NCI-H1694 (cell line): ENCODE measurements around the gene PDLIM5.
"Not testable (repeated sequence)": the region's sequence is repeated elsewhere in the genome, so short reads cannot be mapped to it uniquely, and the experiment has no call there.

Source experiments
- DNase-seq: peaks from one replicate; lab custom pipeline; 2025; lab: John Stamatoyannopoulos, UW

PDLIM5 gene

DNA sequence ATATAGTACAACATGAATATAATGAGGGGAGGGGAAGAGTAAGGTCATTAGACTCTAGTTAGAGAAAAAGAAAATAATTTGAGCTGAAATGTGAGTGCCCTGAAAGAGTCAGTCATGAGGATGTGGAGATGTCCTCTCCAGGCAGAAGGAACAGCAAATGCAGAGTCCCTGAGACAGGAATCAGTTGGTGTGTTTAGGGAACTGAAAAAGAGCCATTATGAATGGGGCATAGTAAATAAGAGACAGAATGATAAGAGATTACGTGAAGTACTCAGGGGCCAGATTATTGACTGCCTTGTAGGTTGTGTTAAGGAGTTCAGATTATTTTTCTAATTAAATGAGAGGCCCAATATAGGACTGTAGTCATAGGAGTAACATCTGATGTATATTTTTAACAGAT is 147.0 kb downstream of the PDLIM5 start:
- no peak for DNase-seq

DNA sequence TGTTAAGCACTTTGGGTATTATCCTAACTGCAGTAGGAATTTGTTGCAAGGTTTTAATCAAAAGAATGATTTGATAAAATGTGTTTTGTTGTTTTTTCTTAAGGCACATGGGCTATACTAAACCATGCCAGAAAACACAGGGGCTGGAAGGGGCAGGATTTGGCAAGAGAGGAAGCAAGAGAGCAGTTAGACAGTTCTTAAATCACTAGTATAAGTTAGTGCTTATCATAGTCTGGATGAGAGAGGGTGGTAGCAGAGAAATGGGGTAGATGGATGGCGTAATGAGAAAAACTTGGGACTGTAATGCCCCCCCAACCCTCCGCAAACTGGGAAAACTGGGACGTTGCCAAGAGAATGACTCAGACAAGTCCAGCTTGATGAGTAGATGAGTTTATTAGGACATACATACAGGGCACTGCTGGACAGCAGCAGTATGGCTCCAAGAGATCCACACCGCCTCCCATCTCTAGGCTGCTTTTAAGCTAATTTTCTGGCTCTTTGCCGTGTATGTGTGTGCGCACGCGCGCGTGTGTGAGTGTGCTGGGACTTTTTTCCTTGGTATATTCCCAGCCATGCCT is 151.5 kb downstream of the PDLIM5 start:
- DNase-seq: no peak

DNA sequence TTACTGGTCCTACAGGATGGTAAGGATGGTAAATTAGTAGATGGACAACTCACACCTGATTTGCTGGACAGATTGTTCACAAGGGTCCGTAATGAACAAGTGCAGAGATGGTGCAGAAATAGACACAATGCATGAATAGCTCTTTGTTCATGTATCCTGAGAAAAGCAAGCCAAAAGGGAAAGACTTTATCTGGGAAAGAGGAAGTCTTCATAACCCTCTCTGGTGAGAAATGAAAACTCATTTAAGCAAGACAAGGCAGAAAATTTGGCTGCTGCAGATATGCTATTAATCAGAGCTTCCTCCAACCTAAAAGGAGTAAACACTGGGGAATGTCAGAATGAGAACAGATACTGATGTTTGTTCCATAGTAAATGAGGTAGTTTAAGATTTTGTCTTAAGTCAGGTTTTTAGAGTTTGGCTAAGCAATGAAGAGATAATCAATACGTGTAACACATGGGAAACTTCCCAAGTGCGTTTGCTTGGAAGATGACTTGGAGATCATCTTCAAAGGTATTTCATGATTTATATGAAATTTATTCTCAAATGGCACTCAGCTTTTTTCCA is 153.6 kb downstream of the PDLIM5 start:
- no peak for DNase-seq

DNA sequence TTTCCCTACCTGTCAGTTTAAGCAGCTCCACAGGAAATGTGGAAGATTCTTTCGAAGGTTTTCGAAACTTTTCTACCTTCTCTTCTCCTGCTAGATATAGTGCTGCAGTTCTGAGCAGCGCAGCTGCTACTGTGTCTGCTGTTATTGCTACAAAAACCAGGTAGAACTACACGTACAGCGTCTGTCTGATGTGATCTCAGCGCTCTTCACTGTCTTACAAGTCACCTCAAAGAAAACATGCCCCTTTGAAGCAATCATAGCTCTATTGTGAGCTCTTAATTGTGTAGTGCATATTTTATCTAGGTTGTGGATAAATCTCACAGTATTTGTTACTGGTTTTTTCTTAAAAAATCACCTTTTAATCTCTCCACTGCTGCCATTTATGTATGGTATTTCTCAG is 158.4 kb downstream of the PDLIM5 start:
- no peak for DNase-seq

DNA sequence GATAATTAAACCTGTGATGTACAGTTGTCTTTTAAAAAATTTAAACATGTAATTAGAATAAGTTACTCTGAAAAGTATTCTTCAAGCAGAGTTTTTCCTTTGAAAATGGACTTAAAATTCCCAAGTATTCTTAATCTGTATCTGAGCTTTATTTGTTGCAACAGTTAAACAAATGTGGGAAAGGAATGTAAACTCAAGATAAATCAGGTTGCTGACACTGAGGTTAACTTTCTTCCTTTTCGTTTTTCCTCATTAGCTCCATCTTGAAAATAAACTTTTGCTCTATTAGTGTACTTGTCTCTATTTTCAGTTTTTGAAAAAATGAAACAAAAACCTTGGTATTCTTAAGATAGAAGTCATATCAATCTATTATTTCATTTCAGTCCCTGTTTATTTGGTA is 161.5 kb downstream of the PDLIM5 start:
- DNase-seq: no peak

DNA sequence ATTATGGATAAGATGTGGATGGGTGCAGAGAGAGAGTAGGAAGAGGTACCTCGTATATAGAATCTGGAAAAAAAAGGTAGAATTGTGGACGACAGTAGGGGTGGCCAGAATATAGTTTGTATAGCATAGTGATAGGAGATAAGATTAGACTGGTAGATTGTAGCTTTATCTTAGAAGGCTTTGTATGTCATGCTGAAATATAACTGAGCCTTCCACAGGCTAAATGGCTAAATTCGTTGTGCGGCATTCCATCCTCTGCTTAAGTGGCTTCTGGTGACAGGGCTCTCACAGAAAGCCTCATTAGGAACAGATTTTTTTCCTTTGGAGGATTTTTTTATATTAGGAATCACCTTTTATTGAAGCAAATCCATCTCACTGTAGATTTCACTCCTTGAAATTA is 163.7 kb downstream of the PDLIM5 start:
- DNase-seq: no peak

DNA sequence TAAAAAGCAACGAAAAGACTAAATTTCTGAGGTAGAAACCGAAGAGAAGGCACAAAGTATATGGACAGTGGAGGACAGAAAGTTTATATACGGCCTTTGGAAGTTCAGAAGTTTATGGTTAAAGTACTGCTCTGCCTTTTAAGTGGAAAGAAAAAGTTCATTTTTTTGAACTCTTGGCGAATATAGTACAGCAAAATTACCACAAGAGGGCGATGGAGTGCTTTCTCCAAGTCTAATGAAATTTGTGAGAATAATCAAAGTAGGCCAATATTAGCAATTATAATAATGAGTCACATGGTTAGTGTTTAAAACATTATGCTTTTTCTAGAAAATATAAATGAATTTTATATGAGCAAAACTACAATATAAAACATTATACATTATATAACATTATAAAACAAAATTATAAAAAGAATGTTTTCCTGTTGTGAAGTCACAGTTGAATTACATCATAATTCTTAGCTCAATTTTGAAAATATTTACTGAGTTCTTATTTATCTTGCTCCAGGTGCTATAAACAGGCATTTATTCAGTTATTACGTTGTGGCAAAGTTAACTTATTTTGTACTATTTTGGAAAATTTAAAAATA is 169.8 kb downstream of the PDLIM5 start:
- DNase-seq: no peak

DNA sequence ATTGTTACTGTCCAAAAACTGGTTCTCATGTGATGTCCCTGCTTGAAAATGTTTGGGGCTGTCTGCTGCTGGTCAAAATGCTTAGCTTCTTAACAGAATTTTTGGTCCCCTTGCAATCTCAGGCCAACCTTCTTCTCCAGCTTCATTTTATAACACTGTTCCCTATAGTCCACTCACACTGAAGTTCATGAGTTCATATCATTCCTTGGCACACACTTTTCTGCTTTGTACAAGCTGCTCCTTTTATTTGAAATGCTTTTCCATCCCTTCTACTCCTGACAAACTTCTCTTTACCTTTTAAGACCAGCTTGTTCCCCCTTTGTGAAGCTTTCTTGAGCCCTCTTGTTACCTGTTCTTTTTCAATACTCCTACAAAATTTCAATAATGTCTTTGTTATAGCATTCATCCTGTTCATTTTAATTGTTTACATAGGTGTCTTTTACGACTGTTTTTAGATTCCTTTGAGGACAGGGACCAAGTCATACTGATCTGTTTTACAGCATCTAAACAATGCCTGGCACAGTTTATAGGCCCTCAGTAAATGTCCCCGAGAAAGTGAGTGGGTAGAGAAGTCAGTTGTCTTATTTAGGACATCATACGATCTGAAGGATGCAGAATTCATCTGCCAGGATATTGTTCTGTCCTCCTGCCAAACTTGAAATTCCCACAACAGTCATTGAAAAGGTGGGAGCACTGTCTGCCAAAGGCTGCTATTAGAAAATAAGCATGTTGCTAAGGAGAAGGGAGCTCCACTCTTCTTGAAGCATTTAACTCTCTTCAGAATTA is 171.6 kb downstream of the PDLIM5 start:
- DNase-seq: no peak

DNA sequence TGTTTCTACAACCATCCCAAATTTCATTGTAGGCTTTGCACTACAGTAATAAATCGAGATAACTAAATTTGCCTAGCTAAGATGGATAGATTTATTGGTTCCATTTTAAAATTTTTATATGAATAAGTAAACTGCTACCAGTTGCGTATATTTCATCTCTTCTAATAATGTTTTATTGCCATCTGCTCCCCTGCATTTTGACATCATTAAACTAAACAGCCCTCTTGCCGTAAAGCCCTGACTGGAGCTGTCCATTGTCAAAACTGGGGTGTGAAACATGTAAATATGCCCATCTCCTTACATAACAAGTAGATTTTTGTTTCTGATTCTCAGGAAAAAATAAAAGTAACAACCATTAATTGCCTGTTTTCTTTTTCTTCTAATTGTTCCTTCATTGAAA is 175.2 kb downstream of the PDLIM5 start:
- DNase-seq: no peak

DNA sequence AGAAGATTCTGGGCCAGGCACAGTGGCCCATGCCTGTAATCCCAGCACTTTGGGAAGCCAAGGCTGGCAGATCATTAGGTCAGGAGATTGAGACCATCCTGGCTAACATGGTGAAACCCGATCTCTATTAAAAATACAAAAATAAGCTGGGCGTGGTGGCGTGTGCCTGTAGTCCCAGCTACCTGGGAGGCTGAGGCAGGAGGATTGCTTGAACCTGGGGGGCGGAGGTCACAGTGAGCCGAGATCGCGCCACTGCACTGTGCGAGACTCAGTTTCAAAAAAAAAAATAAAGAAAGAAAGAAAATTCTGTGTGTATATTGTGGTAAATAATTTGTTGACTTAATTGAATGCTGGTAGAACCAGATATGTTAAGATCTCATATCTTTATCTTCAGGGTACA is 177.3 kb downstream of the PDLIM5 start:
- not testable (repeated sequence) for DNase-seq

DNA sequence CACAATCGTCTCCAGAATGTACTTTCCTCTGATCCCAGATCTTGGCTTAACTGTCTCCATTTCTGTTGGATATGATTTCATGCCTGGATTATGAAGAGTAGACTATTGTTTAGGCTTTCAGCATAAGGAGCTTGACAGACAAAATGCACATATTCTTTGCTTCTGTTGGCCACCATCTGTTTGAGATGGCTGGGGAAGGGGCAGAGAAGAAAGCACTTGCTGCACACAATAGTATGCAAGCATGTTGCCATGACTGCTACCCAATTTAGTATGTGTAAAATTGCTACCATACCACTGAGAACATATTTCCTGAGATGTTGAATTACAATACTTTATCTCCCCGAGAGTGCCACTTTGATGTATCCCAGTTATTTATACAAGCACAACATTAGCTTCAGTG is 178.1 kb downstream of the PDLIM5 start:
- DNase-seq: no peak

DNA sequence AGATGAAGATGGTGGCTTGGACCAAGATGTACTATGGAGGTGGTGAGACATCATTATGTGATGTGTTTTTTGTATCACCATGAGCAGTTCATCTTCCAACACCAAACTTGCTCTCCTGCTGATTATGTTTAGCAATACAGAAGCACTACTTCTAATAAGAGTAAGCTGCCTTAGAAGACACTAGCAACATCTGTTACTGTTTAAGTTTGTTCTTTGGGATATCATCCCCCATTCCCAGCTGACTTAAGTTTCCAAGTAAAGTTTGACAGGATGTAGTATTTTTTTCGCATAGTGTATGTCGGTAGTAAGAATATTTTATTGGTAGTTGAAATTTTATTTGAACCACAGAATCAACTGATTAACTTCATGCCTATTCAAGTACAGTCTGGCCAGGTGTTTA is 182.5 kb downstream of the PDLIM5 start:
- DNase-seq: no peak

DNA sequence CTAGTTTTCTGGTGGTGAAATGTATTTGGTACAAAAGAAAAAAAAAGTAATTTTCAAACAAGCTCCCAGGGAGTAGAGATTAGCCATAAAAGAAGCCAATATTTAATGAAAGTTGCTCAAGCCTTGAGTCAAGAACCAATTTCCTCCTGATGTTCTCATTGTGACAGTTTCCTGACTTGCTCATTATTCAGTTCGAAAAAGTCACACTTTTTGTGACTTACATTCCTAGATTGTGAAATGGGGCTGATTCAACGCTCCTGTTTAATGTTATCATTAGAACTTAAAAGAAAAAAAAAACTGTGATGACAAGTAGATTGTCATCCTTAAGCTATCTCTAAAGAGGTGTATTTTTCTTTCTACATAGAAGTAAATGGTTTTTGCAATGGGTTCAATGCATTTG is 183.4 kb downstream of the PDLIM5 start:
- DNase-seq: no peak

DNA sequence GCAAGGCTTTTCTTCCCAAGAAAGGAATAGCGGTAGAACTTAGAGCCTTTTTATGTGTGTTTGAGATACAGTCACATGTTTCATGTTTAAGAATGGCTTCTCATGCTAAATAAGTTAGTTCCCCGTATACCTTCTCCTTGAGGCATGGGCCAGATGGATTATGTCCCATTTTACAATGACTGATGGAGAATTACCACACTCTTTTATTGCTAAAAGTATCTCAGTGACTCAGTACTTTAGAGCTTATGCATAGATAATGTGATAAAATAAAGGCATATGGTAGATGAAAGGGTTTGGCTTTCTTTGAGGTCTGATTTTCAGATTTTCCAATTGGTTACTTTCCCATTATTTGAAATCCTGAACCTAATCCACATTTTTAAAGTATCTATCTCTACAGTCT is 184.3 kb downstream of the PDLIM5 start:
- no peak for DNase-seq

DNA sequence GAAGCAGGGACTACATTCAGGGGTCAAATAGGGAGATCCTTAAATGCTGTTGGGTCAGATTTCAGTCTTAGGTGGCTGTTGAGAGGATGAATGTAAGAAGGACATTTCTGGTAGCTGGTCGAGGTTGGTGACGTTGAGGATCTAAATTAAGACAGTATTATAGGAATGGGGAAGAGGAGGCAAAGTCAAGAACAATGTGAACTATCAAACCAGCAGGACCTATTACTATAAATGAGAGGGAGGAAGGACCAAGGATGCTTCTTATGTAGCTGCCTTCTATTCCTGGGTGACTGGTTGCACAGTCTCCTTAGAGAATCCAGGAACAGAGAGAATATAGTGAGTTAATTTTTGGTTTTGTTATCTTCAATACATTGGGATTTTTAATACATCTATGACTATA is 187.6 kb downstream of the PDLIM5 start:
- DNase-seq: no peak

DNA sequence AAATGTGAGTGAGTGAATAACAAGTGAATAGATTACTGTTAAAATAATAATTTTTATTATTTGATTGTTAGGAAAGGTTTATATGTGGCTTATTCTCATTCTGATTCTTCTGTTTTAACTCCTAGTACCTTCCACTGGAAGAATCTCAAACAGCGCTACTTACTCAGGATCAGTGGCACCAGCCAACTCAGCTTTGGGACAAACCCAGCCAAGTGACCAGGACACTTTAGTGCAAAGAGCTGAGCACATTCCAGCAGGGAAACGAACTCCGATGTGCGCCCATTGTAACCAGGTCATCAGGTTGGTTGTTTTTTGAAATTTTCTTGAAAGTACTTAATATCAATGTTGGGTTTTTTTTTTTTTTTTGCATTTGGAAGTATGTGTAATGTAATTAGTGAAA is 188.4 kb downstream of the PDLIM5 start:
- DNase-seq: no peak

DNA sequence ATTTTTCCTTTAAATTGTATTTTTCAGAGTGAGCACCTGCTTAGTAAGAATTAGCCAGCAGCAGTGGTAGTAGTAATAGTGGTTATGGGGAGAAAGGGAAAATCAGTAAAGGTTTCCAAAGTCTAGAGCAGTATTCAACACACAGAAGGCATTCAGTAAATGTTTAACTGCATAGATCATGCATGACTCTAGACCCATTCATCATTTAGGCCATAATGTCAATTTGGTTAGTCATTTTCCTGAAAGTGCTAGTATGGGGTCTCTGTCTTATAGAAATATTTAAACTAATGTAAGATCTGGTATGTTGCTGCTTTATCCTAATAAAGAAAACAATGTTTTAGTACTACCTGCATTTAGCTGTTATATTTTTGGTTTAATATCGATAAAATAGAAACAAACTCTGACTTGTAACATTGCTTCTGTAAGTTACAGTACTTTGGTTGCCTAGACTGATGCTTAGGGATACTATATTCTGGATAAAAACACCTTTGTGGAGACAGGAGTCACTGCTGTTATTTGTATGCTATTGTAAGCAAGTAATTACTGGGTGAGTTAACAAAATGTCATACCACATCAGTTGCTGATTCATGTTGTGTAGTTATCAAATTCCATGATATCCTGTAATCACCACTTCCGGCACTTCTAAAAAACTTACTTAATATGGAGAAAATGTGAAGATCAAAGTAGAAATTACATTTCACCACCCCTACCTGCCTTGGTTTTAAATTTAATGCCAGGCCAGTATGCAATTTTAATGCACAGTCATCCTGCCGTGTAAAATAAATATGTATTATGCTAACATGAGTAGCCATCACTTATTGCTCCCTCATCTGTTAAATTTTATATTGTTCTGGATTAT is 190.2 kb downstream of the PDLIM5 start:
- no peak for DNase-seq

DNA sequence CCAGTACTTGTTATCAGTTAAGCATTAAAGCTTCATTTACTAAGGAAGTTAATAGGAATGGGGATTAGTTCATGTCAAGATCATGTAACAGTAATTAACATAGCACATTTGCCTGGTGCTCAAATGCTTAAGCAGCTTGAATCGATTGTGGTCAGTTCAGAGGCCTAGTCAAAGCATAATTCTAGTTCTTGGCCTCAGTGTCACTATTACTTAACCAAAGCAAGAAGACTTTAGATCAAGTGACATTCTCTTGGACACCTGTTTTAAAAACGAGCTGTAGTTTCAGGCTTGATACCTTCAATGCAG is 190.8 kb downstream of the PDLIM5 start:
- no peak for DNase-seq

DNA sequence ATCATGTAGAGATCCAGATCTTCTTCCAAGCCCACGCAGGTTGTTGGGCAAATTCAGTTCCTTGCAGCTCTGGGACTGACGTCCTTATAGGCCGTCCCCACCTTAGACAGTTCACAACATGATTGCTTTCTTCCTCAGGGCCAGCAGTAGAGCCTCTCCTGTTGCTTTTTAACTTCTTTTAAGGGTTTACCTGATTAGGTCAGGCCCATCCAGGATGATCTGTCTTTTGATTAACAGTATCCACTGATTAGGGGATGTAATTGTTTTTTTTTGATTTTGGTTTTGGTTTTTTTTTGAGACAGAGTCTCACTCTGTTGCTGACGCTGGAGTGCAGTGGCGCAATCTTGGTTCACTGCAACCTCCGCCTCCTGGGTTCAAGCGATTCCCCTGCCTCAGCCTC is 197.0 kb downstream of the PDLIM5 start:
- DNase-seq: no peak

DNA sequence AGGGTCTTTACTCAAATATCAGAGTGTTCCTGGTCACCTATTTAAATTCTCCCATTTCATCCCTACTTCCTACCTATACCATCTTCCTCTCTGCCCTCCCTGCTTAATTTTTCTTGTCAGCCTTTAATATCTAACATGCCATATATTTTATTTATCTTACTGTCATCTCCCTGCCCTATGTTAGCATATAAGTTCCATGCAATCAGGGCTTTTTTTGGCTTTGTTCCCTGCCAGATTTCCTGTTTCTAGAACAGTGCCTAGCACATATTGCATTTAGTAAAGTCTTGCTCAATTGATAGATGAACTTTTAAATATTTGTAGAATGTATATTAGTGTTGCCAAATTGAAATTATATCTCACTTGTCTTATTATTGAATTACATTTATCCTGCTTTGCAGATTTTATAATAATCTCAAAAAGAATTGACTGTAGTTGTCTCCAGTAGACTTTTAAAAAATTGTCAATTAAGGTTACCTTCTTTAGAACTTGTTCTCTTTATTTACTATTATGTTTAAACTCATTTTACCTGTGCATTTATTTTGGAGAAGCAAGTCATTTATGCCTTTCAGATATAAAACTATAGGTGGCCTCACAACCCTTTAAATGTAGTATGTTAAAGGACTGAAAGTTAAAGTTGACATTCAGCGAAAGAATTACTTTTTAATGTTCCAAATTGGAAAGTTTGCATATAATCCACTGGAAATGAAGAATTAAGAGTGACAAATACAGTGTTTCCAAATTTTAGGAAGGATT is 197.8 kb downstream of the PDLIM5 start:
- DNase-seq: no peak

DNA sequence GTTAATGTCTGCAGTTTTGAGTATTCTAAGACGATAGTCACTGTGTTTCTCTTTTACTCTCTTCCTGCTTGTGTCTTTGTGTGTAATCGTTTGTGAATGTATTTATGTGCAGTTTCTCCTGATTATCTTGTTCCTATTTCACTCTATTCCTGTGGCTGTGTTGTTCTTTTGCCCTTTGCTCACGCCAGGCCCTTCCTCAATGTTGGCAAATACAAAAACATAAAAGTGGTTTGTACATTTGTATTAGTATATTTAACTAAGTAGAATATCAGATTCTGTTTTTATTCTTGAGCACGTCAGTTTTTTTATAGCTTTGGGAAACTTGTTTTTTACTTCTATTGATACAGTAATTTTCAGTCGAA is 198.4 kb downstream of the PDLIM5 start:
- DNase-seq: no peak

DNA sequence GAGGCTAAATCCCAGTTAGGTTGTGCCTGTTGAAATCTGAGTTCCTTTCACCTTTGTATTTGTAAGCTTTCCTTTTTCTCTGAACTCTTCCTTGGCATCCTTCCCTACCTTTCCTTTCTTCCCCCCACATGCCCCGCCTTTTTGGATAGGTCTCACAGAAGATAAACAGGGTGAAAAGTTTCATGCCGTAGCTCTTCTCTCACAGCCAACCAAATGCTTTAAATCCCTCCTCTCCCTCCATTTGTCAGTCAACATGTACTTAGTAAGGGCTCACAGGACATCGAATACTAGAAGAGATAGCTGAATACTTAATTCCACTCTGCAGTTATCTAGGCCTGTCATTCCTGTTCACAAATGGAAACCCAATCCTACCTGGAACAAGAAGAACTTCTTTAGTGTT is 198.9 kb downstream of the PDLIM5 start:
- DNase-seq: no peak
